GM21529 (cell line): Measurements from ENCODE around the gene DHCR24.
"Not testable (repeated sequence)": the region's sequence is repeated elsewhere in the genome, so short reads cannot be mapped to it uniquely, and the experiment has no call there.

Experiments
- ATAC-seq: cut with Tn5 transposase; IDR thresholded peaks from one replicate; pipeline ENCODE4 v1.9.1; 2021; ENCODE audit not compliant: unreplicated experiment

Gene DHCR24, protein sequence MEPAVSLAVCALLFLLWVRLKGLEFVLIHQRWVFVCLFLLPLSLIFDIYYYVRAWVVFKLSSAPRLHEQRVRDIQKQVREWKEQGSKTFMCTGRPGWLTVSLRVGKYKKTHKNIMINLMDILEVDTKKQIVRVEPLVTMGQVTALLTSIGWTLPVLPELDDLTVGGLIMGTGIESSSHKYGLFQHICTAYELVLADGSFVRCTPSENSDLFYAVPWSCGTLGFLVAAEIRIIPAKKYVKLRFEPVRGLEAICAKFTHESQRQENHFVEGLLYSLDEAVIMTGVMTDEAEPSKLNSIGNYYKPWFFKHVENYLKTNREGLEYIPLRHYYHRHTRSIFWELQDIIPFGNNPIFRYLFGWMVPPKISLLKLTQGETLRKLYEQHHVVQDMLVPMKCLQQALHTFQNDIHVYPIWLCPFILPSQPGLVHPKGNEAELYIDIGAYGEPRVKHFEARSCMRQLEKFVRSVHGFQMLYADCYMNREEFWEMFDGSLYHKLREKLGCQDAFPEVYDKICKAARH

DNA sequence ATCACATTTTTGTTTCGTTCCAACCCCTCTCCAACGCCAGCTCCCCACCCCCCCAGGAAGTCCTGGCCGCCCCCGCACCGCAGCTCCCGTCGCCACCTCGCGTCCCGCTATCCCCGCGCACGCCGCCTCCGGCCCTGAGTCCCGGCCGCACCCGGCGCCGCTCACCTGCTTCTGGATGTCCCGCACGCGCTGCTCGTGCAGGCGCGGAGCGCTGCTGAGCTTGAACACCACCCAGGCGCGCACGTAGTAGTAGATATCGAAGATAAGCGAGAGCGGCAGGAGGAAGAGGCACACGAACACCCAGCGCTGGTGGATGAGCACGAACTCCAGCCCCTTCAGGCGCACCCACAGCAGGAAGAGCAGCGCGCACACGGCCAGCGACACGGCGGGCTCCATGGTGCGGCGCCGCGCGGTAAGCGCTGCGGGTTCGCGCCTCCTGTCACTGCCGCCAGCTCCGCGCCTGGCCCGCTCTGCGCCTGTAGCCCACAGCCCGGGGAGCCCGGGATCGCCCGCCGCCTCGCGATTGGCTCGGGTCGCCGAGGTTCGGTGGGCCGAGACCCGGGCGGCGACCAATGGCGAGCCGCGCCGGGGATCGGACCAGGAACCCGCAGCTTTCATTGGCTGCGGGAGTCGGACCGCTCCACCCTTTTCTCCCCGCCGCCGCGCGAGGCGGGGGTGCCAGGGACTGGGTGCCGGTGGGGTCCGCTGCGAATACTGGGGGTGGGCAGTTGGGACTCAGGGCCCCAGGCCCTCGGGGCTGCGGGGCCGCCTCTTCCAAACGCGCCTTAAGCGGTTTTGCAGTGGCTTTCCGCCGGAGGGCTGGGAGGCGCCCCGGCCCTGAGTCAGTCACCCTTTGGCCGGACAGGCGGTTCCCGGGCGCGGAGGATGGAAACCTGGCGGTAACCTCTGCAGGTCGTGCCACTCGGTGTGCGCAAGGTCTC is at the start of gene DHCR24:
DHCR24 (minus strand) TSS at position 472 of the 941 bp plus-strand sequence; CDS start at position 396, 76 bp downstream.
- ATAC-seq: peak; percentile 91

DNA sequence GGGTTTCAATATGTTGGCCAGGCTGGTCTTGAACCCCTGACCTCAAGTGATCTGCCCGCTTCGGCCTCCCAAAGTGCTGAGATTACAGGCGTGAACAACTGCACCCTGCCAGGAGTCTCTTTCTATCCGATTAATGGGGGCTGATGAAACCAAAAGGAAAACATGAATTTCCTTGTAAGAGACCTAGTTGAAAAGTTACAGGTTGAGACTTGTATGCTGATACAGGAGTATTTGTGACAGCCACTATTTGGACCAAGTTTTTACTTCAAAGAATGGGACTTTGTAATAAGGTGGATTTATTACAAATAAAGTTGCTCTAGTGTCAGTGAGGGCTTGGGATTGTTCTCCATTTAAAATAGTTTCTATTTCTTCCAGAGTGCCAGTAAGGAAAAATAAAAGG is 49.8 kb upstream of the DHCR24 start:
- ATAC-seq: no peak

DNA sequence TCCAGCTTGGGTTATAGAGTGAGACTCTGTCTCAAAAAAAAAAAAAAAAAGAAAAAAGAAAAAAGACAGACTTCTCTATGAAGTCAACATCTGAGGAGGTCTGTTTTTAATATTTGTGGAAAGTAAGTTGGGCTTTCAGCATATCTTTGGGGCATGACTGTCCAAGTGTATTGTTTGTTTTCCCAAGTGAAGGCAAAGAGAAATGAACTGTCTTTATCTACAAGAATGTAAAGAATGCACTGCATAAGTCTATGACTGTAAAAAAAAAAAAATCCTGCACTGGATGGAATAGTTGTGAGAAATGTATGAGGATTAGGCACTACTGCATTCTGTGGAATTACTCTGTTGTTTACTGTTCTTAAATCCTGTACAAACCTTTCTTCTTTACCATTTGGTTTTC is 47.9 kb upstream of the DHCR24 start:
- no peak for ATAC-seq

DNA sequence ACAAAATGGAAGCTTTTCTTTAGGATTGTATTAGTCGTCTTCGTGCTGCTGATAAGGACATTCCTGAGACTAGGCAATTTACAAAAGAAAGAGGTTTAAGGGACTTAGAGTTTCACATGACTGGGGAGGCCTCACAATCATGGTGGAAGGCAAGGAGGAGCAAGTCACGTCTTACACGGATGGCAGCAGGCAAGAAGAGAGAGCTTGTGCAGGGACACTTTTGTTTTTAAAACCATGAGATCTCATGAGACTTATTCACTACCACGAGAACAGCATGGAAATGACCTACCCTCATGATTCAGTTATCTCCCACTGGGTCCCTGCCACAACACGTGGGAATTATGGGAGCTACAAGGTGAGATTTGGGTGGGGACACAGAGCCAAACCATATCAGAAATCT is 47.1 kb upstream of the DHCR24 start:
- ATAC-seq: not testable (repeated sequence)

DNA sequence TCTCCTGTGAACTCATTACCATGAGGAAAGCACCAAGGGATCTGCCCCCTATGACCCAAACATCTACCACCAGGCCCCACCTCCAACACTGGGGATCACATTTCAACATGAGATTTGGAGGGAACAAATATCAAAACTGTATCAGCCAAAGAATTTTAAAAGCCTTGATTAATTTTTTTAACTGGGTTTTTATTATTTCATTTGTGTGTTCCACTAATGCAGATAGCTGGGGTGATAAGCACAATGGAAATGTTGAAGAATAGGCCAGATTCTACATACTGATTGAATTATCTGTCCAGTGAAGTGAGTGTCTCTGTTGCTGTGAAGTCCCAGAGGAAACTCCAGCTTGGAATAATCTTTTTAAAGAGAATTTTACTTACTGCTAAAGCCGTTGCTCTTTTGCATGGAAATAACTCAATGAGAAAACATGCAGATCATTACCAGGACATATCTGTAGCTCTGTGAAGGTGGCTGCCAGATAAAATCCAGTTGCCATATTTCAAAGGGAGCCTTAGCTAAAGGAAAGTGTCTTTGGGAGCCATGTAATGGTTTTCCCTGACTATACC is 44.4 kb upstream of the DHCR24 start:
- ATAC-seq: no peak

DNA sequence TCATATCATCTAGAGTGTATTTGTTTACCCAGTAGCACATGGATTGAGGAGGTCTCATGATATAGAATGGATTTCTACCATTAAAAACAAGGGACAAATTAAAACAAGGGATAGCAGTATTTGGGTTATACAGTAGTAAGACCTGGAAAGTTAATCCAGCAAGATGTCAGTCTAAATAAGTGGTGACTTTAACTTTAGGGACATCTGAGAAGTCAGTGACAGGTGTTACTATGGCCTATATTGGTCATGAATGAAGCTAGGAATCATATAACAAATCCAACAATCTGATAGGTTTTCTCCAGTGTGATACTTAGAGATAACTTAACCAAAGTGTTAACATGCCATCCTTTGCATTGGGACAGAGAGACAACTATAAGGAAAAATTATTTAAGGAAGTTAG is 42.7 kb upstream of the DHCR24 start:
- no peak for ATAC-seq

DNA sequence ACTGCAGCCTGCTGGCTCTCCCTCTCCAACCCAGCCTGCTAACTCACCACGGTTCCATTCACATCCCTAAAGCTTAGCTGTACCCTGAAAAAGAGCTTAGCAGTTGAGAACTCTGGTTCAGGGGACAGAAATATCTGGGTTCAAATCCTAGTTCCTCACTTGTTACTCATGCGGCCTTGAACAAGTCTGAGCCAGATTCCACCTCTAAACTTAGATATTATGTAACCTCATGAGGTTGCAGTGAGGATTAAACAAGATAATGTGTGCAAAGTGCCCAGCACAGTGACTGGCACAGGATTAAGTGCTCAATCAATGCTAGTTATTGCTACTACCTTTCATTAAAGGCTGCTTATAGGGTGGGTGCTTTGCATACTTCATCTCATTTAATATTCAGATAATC is 41.3 kb upstream of the DHCR24 start:
- ATAC-seq: no peak

DNA sequence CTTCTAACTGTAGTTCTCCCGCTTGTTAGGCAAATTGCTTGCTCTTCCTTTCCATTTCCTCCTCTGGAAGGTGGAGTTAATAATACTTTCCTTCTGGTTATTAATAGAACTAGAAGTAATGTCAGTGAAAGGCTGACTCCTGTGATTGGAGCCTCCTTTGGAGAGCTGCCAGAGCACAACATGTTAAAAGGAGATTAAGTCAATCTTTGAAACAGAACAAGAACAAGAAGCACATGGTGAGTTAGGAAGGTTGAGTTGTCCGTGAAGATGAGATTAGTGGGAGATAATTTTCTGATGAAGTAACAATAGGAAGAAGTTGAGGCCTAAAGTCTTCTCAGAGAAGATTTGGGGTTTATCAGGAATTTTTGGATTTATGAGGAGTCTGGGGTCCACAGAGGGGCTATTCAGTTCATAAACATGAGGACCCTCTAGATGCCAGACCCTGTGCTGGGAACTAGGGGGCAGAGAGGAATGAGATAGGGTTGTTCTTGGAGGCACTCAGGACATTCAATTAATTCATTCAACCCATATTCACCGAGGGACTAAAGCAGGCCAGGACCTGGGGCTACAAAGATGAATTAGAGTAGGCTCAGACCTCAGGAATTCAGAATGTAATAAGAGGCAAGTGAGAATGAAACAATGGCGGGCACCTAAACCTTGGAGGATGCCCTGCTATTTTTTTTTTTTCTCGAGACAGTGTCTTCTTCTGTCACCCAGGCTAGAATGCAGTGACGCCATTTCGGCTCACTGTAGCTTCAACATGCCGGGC is 40.7 kb upstream of the DHCR24 start:
- no peak for ATAC-seq

DNA sequence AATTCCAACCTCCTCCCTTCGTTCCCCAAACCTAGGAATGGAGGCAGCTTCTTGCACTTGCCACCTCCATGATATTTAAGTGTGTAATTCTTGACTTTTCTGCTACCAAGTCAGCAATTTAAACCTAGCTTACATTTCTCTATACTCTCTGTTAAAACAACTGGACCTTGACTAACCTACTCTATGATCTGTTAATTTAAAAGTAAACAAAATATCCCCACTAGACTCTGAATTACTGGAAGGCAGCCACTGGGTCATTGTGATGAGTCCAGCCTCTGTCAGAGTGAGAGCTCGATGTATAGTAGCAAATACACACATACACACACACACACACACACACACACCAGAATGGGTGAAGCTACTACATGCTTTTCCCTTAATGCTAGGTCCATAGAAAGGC is 40.0 kb upstream of the DHCR24 start:
- ATAC-seq: no peak

DNA sequence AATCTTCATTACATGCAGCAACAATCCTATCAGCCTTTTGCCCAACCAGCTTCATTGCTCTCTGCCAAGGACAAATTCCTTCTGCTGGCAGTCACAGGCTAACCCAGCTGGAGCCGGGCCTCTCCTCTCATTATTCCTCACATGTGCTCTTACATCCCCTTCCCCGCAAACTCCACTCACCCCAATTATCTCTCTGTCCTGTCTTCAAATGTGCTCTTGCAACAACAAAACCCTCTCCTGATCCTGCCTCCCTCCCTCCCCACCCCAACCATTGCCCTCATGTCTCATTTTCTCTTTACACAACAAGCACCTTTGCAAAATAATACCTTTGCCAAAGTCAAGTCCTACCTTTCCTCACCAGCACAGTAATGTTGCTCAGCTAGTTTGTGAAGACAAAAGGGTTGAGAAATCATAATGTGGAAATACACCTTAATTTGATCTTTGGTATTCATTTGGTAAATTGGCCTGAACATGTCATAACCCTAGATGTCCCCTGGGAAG is 36.0 kb upstream of the DHCR24 start:
- ATAC-seq: no peak

DNA sequence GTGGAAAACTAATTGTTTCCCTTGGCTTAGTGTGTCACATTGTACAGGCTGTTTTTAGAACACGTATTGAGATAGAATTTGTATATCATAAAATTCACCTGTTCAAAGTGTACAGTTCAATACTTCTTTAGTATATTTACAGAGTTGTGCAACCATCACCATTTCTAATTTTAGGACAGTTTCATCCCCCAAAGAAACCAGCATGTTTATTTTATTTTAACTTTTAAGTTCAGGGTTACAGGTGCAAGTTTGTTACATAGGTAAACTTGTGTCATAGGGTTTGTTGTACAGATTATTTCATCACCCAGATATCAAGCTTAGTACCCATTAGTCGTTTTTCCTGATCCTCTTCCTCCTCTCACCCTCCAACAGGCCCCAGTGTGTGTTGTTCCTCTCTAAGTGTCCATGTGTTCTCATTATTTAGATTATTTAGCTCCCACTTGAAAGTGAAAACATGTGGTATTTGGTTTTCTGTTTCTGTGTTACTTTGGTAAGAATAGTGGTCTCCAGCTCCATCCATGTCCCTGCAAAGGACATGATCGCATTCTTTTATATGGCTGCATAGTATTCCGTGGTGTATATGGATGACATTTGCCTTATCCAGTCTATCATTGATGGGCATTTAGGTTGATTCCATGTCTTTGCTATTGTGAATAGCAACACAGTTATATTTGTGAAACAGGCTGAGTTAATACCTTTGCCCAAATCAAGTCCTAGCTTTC is 35.2 kb upstream of the DHCR24 start:
- ATAC-seq: no peak

DNA sequence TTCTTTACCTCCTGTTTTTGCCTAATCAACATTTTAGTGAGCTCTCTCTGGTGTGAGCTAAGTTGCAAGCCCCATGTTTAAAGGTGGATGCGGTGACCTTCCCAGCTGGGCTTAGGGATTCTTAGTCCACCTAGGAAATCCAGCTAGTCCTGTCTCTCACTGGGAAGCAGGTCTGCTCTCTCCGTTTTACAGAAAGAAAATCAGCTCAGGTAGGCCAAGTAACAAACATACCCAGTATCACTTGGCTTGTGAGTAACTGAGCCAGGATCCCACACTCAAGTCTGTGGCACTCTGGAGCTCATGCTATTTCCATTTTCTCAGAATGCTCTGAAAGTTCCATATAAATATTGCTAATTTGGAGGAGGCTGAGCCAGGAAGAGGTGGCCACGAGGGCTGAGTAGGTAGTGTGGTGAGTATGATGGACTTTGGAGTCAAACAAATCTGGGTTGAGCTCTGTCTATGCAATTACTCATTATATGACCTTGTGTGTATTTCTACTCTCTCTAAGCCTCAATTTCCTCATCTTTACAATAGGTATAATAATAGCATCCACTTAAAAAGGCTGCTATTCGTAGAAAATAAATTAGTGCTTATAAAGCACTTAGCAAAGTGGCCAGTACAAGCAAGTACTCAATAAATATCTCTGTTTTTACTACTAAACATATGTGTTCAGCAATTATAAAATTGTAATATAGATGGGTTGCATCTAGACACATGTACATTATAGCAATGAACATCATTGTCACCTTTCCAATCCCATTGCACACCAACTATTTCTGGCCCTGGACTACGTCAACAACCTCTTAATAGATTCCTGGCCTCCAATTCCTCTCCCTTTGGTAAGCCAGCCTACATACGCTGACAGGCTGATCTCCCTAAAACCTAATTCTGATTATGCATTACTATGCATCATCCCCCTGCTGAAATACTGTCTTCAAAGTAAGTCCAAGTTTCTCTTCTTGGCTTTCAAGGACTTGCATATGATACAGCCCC is 32.7 kb upstream of the DHCR24 start:
- ATAC-seq: no peak

DNA sequence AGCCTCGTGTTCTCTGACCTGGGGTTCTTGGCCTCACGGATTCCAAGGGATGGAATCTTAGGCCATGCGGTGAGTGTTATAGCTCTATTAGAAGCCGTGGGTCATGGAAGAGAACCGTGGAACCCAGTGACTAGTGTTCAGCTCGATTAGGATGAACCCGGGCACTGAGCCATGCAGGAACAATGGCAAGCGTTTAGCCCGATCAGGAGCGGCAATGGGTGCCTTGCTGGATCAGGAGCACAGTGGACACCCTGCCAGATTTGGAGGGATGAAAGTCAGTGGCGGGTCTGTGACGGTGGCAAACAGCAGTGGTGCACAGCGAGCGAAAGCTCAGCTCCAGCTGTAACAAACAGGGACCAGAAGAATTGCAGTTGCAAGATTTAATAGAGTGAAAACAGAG is 24.1 kb upstream of the DHCR24 start:
- ATAC-seq: not testable (repeated sequence)

DNA sequence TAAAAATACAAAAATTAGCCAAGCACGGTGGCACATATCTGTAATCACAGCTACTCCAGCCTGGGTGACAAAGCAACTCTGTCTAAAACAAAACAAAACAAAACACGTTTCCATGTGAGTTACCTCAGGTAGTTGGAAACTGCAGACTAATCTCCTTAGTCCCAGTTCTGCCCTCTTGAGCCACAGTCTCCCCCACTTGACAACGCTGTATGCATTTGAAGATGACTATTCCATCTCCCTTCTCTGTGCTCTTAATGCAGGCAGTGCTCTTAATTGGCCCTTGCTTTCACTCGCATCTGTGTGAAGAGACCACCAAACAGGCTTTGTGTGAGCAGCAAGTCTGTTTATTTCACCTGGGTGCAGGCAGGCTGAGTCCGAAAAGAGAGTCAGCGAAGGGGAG is 19.6 kb upstream of the DHCR24 start:
- ATAC-seq: no peak

DNA sequence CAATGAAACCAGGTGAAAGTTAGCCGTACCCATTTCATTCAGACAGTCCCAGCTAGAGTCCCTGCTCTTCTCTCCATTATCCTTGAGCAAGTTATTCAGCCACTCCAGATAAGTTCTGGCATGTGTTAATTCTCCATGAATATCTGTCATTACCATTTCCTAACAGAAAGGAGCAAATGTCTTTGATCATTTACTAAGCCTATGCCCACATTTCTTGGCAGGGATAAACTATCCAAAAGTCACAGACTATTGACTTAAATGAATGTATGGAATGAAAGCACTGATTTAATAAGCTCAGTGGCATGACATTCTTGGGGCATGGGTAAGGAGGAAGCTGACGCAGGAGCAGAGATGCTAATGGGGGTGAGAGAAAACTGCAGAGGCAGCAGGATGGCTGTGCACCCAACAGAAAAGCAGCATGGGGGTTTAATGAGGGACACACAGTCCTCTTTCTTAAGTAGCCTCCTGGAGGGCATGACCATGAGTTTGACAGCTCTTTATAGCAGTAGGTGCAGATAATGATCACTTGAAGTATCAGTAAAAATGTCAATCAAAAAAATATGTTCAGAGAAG is 17.6 kb upstream of the DHCR24 start:
- ATAC-seq: no peak

DNA sequence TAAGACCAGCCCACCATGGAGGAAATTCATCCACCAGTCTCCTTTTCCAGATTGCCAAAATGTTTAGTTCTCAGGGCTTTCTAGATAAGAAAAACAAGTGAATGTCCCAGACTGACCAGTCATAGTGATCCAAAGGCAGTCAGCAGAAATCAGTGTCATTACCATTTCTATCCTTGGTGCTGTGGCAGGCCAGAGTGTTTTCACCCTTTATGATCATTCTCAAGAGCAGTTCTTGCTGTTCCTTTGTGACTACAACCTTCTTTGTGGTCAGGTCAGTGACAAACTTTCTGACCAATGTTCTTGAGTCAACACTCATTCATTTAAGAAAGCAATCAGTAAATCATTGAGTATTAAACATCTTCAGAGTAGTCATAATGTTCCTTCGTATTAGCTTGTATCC is 7.3 kb upstream of the DHCR24 start:
- no peak for ATAC-seq

DNA sequence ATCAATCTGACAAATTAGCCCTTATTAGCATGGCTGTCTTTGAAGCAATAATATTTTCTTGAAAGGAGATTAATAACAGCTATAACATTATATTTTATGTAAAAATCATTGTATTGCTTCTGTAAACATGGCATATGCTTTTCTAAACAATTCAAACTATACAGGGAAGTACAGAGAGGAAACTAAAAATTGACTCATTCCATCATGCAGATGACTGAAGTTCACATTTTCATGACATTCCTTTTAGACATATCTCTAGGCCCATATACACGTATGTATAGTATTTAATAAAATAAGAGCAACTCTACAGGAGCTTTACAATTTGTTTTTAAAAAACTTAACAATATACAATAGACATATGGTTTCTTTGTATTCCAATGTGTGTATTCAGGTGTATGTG is 5.6 kb upstream of the DHCR24 start:
- ATAC-seq: no peak

DNA sequence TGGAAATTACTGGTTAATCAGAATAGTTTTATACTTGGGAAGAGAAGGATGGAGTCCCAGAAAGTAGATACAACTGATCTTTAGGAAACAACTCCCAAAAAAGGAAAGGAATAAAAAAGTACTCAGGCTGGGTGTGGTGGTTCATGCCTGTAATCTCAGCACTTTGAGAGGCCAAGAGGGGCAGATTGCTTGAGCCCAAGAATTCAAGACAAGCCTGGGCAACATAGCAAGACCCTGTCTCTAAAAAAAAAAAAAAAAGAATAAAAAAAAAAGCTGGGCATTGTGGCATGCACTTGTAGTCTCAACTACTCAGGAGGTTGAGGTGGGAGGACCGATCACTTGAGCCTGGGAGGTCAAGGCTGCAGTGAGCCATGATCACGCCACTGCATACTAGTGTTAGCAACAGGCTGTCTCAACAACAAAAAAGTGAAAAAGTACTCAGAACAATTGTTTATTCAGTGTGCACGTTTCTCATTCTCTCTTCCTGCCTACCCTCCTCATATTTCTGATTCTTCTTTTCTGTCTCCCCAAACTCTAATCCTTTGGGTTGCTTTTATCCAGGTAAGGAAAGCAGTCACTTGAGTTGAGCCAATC is 2.2 kb upstream of the DHCR24 start:
- ATAC-seq: no peak
